ENCODE measurements around the gene SLC47A2.

Gene SLC47A2

GRCh38 chr17:19712436-19713004 is 3.9 kb downstream of the SLC47A2 start:
- no peaks in the 10 kb centered on the region for H3K36me3 ChIP-seq (ENCODE audit: control insufficient read depth, insufficient read depth, low read length)
- TF ChIP-seq CTCF (IDR thresholded peaks at IDR 0.05; ENCODE audit: insufficient read depth, low read length, poor library complexity, severe bottlenecking) = no peak
- DNase-seq (ENCODE audit: extremely low read depth, insufficient read length) = no peak
- H3K4me3 ChIP-seq (replicated peaks; ENCODE audit: low read depth, low read length) = no peak overlapping the region
- no peaks in the 10 kb centered on the region; the same call in 1 of the 2 replicates for H3K27me3 ChIP-seq (replicated peaks; ENCODE audit: control insufficient read depth, insufficient read depth, low read length)

- H3K27me3 ChIP-seq (replicated peaks; ENCODE audit: control insufficient read depth, insufficient read depth, low read length) = no peaks in the 10 kb centered on the region
- no peak overlapping the region for H3K4me3 ChIP-seq (replicated peaks; ENCODE audit: low read depth, low read length)
- DNase-seq (ENCODE audit: extremely low read depth, insufficient read length) = no peak
- H3K36me3 ChIP-seq (ENCODE audit: control insufficient read depth, insufficient read depth, low read length) = no peaks in the 10 kb centered on the region
- no peak for TF ChIP-seq CTCF (IDR thresholded peaks at IDR 0.05; ENCODE audit: insufficient read depth, low read length, poor library complexity, severe bottlenecking)
These were observed 6.5 kb downstream of the SLC47A2 start for GRCh38 chr17:19709841-19710240.

GRCh38 chr17:19708431-19709175 is 7.8 kb downstream of the SLC47A2 start:
- no peak for DNase-seq (ENCODE audit: extremely low read depth, insufficient read length)
- Histone ChIP-seq H3K27me3 (replicated peaks; ENCODE audit: control insufficient read depth, insufficient read depth, low read length) (no peaks in the 10 kb centered on the region), H3K36me3 (ENCODE audit: control insufficient read depth, insufficient read depth, low read length) (no peaks in the 10 kb centered on the region), H3K4me3 (replicated peaks; ENCODE audit: low read depth, low read length) (no peak overlapping the region)
- no peak for TF ChIP-seq CTCF (IDR thresholded peaks at IDR 0.05; ENCODE audit: insufficient read depth, low read length, poor library complexity, severe bottlenecking)

GRCh38 chr17:19707728-19708221 is 8.6 kb downstream of the SLC47A2 start:
- TF ChIP-seq CTCF (IDR thresholded peaks at IDR 0.05; ENCODE audit: insufficient read depth, low read length, poor library complexity, severe bottlenecking) = no peak
- no peaks in the 10 kb centered on the region for H3K36me3 ChIP-seq (ENCODE audit: control insufficient read depth, insufficient read depth, low read length)
- no peaks in the 10 kb centered on the region for H3K27me3 ChIP-seq (replicated peaks; ENCODE audit: control insufficient read depth, insufficient read depth, low read length)
- no peak overlapping the region for H3K4me3 ChIP-seq (replicated peaks; ENCODE audit: low read depth, low read length)
- DNase-seq (ENCODE audit: extremely low read depth, insufficient read length) = no peak

- no peaks in the 10 kb centered on the region for H3K27me3 ChIP-seq (replicated peaks; ENCODE audit: control insufficient read depth, insufficient read depth, low read length)
- no peaks in the 10 kb centered on the region for H3K36me3 ChIP-seq (ENCODE audit: control insufficient read depth, insufficient read depth, low read length)
- H3K4me3 ChIP-seq (replicated peaks; ENCODE audit: low read depth, low read length) = no peak overlapping the region
- DNase-seq (ENCODE audit: extremely low read depth, insufficient read length) = no peak
- TF ChIP-seq CTCF (IDR thresholded peaks at IDR 0.05; ENCODE audit: insufficient read depth, low read length, poor library complexity, severe bottlenecking) = no peak
These were observed 9.3 kb downstream of the SLC47A2 start for GRCh38 chr17:19706791-19707727.

All from GM06990 (cell line).